RPMI8226 (cell line): ENCODE results near the gene FOXR1.
"Not testable (repeated sequence)": the region's sequence is repeated elsewhere in the genome, so short reads cannot be mapped to it uniquely, and the experiment has no call there.

Experiments
- DNase-seq: peaks from one replicate; pipeline ENCODE4 v3.0.0-alpha.2; 2015

Gene FOXR1

GRCh38 chr11:118948000-118948399, 23.6 kb upstream of the FOXR1 start:
- DNase-seq: no peak

- peak; percentile 61 for DNase-seq
These were observed 18.3 kb upstream of the FOXR1 start for GRCh38 chr11:118953265-118953664.

- DNase-seq: not testable (repeated sequence)
These were observed 17.6 kb upstream of the FOXR1 start for GRCh38 chr11:118953976-118954375.

GRCh38 chr11:118956094-118956846, 15.3 kb upstream of the FOXR1 start, which contains the start of gene UPK2:
UPK2 (plus strand) TSS chr11:118956298; CDS start chr11:118956351, 53 bp downstream.
- DNase-seq: peak; percentile 89

GRCh38 chr11:118956847-118957469, 14.6 kb upstream of the FOXR1 start:
- no peak for DNase-seq

- DNase-seq: no peak
These were observed 14.0 kb upstream of the FOXR1 start for GRCh38 chr11:118957549-118957948.

GRCh38 chr11:118957968-118958367, 13.6 kb upstream of the FOXR1 start:
- DNase-seq: no peak

GRCh38 chr11:118958577-118958976, 13.0 kb upstream of the FOXR1 start:
- DNase-seq: no peak

- no peak for DNase-seq
These were observed 10.4 kb upstream of the FOXR1 start for GRCh38 chr11:118961189-118961588.

GRCh38 chr11:118961591-118961990, 10.0 kb upstream of the FOXR1 start:
- peak; percentile 41 for DNase-seq

- DNase-seq: not testable (repeated sequence)
These were observed 2.1 kb upstream of the FOXR1 start for GRCh38 chr11:118969508-118969907.

- DNase-seq: no peak
These were observed 2.4 kb downstream of the FOXR1 start for GRCh38 chr11:118973985-118974384.

- no peak for DNase-seq
These were observed 4.5 kb downstream of the FOXR1 start for GRCh38 chr11:118975771-118976709.

GRCh38 chr11:118979434-118979833, 7.9 kb downstream of the FOXR1 start:
- DNase-seq: peak; percentile 64

- DNase-seq: peak; percentile 85
These were observed 8.8 kb downstream of the FOXR1 start for GRCh38 chr11:118980191-118980881.

- DNase-seq: not testable (repeated sequence)
These were observed 12.8 kb downstream of the FOXR1 start for GRCh38 chr11:118984337-118984736.

- DNase-seq: no peak
These were observed 13.3 kb downstream of the FOXR1 start for GRCh38 chr11:118984825-118985224.

- DNase-seq: no peak
These were observed 16.7 kb downstream of the FOXR1 start for GRCh38 chr11:118988280-118988679.

- DNase-seq: not testable (repeated sequence)
These were observed 20.0 kb downstream of the FOXR1 start for GRCh38 chr11:118991486-118992038.

GRCh38 chr11:118996926-118997626, 25.5 kb downstream of the FOXR1 start:
- DNase-seq: peak; percentile 30

GRCh38 chr11:118997627-118998387, 26.2 kb downstream of the FOXR1 start, which contains the start of gene CENATAC:
CENATAC (plus strand) TSS chr11:118998138; CDS start chr11:118998198, 60 bp downstream.
- DNase-seq: peak; percentile 98
